Epidermal melanocyte (primary cell): Measurements from ENCODE around the gene PTPRN2.
"Not testable (repeated sequence)": the region's sequence is repeated elsewhere in the genome, so short reads cannot be mapped to it uniquely, and the experiment has no call there.

Source experiments
- DNase-seq: peaks from one replicate; pipeline ENCODE4 v3.0.0; 2011; ENCODE audit warnings: low spot score; ENCODE audit not compliant: insufficient read length

The PTPRN2 gene

GRCh38 chr7:157565201-157565626 is 1022.4 kb downstream of the PTPRN2 start:
- DNase-seq, result no peak

- DNase-seq, result no peak
Observed at GRCh38 chr7:157564517-157565177, 1023.0 kb downstream of the PTPRN2 start.

- DNase-seq, result not testable (repeated sequence)
Observed at GRCh38 chr7:157563467-157564135, 1024.0 kb downstream of the PTPRN2 start.

GRCh38 chr7:157562522-157563398 is 1024.9 kb downstream of the PTPRN2 start:
- not testable (repeated sequence) for DNase-seq

GRCh38 chr7:157561816-157562410 is 1025.7 kb downstream of the PTPRN2 start:
- no peak for DNase-seq

- no peak for DNase-seq
Observed at GRCh38 chr7:157561523-157561785, 1026.2 kb downstream of the PTPRN2 start.

- no peak for DNase-seq
Observed at GRCh38 chr7:157560710-157561522, 1026.7 kb downstream of the PTPRN2 start.

GRCh38 chr7:157560258-157560654 is 1027.4 kb downstream of the PTPRN2 start:
- no peak for DNase-seq

- no peak for DNase-seq
Observed at GRCh38 chr7:157559596-157560257, 1027.9 kb downstream of the PTPRN2 start.

- no peak for DNase-seq
Observed at GRCh38 chr7:157558875-157559595, 1028.6 kb downstream of the PTPRN2 start.

- DNase-seq, result no peak
Observed at GRCh38 chr7:157558516-157558874, 1029.1 kb downstream of the PTPRN2 start.

GRCh38 chr7:157558061-157558460 is 1029.6 kb downstream of the PTPRN2 start:
- no peak for DNase-seq

GRCh38 chr7:157557263-157557662 is 1030.4 kb downstream of the PTPRN2 start:
- no peak for DNase-seq

- no peak for DNase-seq
Observed at GRCh38 chr7:157556642-157556944, 1031.0 kb downstream of the PTPRN2 start.

- DNase-seq, result no peak
Observed at GRCh38 chr7:157555944-157556641, 1031.5 kb downstream of the PTPRN2 start.

- DNase-seq, result no peak
Observed at GRCh38 chr7:157555313-157555712, 1032.3 kb downstream of the PTPRN2 start.

- DNase-seq, result no peak
Observed at GRCh38 chr7:157554393-157555238, 1033.0 kb downstream of the PTPRN2 start.

- DNase-seq, result no peak
Observed at GRCh38 chr7:157553256-157553655, 1034.4 kb downstream of the PTPRN2 start.
